ENCODE data around the gene TMEM82.

Gene TMEM82

DNA sequence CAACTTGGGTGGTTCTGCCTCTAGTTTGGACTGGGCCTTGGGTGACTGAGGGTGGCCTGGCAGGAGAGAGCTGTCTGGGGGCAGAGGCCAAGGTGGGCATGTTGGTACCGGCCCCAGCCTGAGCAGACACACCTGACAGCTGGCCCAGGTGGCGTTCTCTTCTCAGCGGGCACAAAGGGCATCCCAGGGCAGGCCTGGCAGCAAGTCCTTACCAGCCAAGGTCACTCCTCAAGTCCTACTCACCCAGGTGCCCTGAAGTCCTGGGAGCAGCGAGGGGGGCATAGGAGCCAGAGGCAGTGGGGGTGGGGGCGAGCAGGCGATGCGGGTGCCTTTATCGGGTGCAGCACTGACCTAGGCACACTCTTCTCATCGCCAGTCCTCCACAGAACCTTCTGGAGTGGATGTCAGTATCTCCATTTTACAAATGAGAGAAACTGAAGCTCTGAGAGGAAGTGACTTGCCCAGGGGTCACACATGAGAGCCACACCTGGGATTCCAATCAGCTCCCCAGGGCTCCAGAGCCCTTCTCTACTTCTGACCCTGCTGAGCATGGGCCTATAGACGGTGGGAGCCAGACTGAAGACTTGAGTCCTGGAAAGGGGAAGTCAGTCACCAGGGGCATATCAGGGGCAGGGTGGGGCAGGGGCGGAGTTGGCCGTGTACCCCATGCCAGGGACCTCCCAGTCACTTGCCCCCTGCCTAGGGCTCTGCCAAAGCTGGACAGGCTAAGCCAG lies 6.8 kb upstream of the TMEM82 start:
- no peak overlapping the region for H3K4me3 ChIP-seq (ENCODE audit: low read depth, low read length)
- TF ChIP-seq, protein P1, sequence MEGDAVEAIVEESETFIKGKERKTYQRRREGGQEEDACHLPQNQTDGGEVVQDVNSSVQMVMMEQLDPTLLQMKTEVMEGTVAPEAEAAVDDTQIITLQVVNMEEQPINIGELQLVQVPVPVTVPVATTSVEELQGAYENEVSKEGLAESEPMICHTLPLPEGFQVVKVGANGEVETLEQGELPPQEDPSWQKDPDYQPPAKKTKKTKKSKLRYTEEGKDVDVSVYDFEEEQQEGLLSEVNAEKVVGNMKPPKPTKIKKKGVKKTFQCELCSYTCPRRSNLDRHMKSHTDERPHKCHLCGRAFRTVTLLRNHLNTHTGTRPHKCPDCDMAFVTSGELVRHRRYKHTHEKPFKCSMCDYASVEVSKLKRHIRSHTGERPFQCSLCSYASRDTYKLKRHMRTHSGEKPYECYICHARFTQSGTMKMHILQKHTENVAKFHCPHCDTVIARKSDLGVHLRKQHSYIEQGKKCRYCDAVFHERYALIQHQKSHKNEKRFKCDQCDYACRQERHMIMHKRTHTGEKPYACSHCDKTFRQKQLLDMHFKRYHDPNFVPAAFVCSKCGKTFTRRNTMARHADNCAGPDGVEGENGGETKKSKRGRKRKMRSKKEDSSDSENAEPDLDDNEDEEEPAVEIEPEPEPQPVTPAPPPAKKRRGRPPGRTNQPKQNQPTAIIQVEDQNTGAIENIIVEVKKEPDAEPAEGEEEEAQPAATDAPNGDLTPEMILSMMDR (conservative IDR thresholded peaks at IDR 0.05; ENCODE audit: low read depth, low read length) = no peak
- DNase-seq (ENCODE audit: low read depth) = no peak

DNA sequence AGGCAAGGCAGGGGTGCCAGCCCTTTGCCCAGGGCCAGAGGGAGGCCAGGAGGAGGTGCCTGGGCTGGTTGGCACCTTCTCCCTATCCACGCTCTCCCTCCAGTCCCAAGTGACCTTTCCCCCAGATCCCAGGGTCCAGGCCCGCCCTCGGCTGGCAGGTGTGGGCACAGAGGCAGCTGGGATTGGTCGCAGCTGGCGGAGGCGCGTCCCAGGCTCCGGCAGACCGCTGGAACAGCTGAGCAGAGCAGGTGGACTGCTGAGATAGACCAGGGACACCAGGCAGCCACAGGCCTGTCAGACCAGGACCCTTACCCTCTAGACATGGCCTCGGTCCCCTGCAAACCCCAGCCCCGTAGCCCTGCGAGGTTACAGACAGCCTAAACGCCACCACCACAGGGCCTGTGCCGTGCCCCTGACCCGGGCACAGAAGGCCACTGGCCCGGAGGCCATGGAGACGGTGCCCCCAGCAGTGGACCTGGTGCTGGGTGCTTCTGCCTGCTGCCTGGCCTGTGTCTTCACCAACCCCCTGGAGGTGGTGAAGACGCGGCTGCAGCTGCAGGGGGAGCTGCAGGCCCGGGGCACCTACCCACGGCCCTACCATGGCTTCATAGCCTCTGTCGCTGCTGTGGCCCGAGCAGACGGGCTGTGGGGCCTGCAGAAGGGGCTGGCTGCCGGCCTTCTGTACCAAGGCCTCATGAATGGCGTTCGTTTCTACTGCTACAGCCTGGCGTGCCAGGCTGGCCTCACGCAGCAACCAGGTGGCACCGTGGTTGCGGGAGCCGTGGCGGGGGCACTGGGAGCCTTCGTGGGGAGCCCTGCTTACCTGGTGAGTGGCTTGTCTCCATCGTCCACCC lies 6.0 kb upstream of the TMEM82 start, which contains the start of gene SLC25A34:
SLC25A34 (plus strand) TSS at position 221 of the 854 bp plus-strand sequence; CDS start at position 449, 228 bp downstream.
- DNase-seq (ENCODE audit: low read depth) = no peak
- H3K4me3 ChIP-seq (ENCODE audit: low read depth, low read length) = no peak within 1 kb of the TSS
- TF ChIP-seq, protein P1 (conservative IDR thresholded peaks at IDR 0.05; ENCODE audit: low read depth, low read length) = no peak

DNA sequence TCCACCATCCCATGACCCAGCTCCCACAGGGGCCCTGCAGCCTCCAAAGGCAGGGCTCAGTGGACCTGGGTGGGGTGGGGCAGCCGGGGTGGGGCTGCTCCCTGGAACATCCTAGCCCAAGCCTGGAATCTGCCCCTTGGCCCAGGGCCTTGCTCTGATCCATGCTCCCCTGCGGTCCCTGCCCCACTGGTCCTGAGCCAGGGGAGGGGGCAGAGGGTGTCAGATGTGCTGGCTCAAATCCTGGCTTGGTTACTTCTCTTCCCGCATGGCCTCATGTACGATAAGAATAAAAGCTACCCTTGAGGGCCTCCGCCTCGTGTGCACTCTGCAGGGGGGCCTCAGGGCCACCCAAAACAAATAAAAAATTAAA lies 5.4 kb upstream of the TMEM82 start:
- no peak for DNase-seq (ENCODE audit: low read depth)
- TF ChIP-seq, protein P1 (conservative IDR thresholded peaks at IDR 0.05; ENCODE audit: low read depth, low read length) = no peak
- no peak overlapping the region for H3K4me3 ChIP-seq (ENCODE audit: low read depth, low read length)

DNA sequence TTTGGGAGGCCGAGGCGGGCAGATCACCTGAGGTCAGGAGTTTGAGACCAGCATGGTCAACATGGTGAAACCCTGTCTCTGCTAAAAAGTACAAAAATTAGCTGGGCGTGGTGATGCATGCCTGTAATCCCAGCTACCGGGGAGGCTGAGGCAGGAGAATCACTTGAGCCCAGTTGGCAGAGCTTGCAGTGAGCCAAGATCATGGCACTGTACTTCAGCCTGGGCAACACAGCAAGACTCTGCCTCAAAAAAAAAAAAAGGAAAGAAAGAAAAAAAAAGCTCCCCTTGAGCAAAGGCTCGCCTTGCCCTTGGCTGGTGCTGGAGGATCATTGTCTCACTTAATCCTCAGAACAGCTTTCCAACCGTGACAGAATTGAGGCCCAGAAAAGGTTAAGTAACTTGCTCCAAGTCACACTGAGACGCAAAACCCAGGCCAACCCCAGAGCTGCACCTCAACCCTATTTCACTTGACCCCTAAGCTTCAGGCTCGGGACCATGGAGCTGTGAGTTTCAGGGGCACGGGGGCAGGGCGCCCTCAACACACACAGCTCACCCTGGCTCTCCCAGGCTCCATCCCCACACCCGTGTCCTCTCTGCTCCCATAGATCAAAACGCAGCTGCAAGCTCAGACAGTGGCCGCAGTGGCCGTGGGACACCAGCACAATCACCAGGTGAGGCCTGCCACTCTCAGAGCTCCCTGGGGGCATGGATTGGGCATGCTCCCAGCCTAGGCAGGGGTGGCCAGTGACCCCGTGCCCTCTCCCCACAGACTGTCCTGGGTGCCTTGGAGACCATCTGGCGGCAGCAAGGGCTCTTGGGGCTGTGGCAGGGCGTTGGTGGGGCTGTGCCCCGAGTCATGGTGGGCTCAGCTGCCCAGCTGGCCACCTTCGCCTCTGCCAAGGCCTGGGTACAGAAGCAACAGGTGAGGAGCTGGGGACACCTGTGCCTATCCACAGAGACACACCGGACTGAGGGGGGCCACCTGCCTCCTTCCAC lies 4.7 kb upstream of the TMEM82 start:
- no peak overlapping the region for H3K4me3 ChIP-seq (ENCODE audit: low read depth, low read length)
- TF ChIP-seq, protein P1 (conservative IDR thresholded peaks at IDR 0.05; ENCODE audit: low read depth, low read length) = no peak
- DNase-seq (ENCODE audit: low read depth) = no peak

DNA sequence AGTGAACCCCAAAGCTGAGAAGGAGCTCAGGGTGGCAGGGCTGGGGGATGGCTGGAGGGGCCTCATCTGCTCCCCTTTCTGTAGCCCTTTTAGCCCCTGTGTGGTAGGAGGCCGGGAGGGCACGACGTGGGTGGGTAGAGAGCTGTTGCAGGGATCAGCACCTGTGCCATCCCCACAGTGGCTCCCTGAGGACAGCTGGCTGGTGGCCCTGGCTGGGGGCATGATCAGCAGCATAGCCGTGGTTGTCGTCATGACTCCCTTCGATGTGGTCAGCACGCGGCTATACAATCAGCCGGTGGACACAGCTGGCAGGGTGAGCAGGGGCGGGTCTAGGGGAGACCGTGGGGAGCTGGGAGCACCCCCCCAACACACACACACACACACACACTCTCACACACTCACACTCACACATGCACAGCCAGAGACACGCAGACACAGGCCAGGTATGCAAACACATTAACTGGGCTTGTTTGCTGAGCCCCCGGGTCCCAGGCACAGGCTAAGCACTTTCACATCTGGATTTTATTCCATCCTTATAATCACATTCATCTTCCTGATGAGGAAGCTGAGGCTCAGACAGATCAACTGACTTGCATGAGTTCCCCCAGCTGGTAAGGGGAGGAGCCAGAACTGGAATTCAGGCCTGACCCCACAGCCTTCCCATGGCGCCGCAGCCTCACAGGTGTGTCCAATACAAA lies 3.7 kb upstream of the TMEM82 start:
- no peak overlapping the region for H3K4me3 ChIP-seq (ENCODE audit: low read depth, low read length)
- DNase-seq (ENCODE audit: low read depth) = no peak

More for the DNA sequence above, 3.7 kb upstream of the TMEM82 start:
- TF ChIP-seq, protein P1 (conservative IDR thresholded peaks at IDR 0.05; ENCODE audit: low read depth, low read length) = no peak

Data from choroid plexus epithelial cell (primary cell).